Tibial artery (tissue), 4 donors: ENCODE data around the gene SPTBN5.

ENCODE experiments used
- DNase-seq, 2 donors: peaks; one replicate each; pipeline ENCODE4 v3.0.0-alpha.2; 2019
- H3K27ac ChIP-seq, 2 donors: fragments of 200-600 bp; sonication (generic) in 1 of 2; 1 replicate in 1 of 2; 2 replicates in 1 of 2; pipeline ENCODE4 v1.5.1; 2018 to 2019; ENCODE audit warnings: mild to moderate bottlenecking in 1 of 2
- H3K27me3 ChIP-seq, 2 donors: fragments of 200-600 bp; sonication (generic) in 1 of 2; one replicate each; pipeline versions ENCODE4 v1.5.1 to v1.6.0; 2016 to 2019
- H3K36me3 ChIP-seq, 3 donors: fragments of 200-600 bp; sonication (generic) in 2 of 3; one replicate each; pipeline ENCODE4 v1.5.1; 2016 to 2019; ENCODE audit warnings: mild to moderate bottlenecking in 2 of 3
- H3K4me1 ChIP-seq, 4 donors: fragments of 200-600 bp; sonication (generic) in 2 of 4; 1 replicate in 3 of 4; 2 replicates in 1 of 4; pipeline ENCODE4 v1.5.1; 2016 to 2019
- H3K4me3 ChIP-seq, 2 donors: fragments of 200-600 bp; sonication (generic) in 1 of 2; 1 replicate in 1 of 2; 2 replicates in 1 of 2; pipeline ENCODE4 v1.5.1; 2018 to 2019; ENCODE audit warnings: mild to moderate bottlenecking in 2 of 2
- H3K9me3 ChIP-seq, 3 donors: fragments of 200-600 bp; sonication (generic) in 1 of 3; one replicate each; pipeline ENCODE4 v1.5.1; 2016 to 2019
- CTCF ChIP-seq, 2 experiments: fragments of 200-600 bp in 1 of 2; fragments of 450-650 bp in 1 of 2; IDR thresholded peaks; one replicate each; pipeline ENCODE4 v1.5.1; 2017 to 2019; ENCODE audit warnings: antibody characterized with exemption in 2 of 2, mild to moderate bottlenecking in 1 of 2, moderate library complexity in 1 of 2
- intact Hi-C: fragments of 100-400 bp; cut with DNase I; formaldehyde crosslinking; loops from one replicate; pipeline ENCODE4 v1.15.0; 2023; ENCODE audit warnings: low total_unique reads

SPTBN5 gene

GRCh38 chr15:41896566-41896965 lies 2.7 kb upstream of the SPTBN5 start:
- no peaks in the 10 kb centered on the region for H3K9me3 ChIP-seq
- no peak overlapping the region for H3K27ac ChIP-seq
- TF ChIP-seq CTCF (IDR thresholded peaks at IDR 0.05): no peak
- DNase-seq: no peak
- H3K4me1 ChIP-seq: peaks cover 6 to 26% (median 16%) of the 10 kb centered on the region in 4 donors
- peaks cover 16 to 53% (median 18%) of the 10 kb centered on the region in 3 donors for H3K36me3 ChIP-seq
- intact Hi-C loops: no loop called here
- no peak overlapping the region for H3K4me3 ChIP-seq
- no peaks in the 10 kb centered on the region for H3K27me3 ChIP-seq

- no peaks in the 10 kb centered on the region for H3K27me3 ChIP-seq
- peaks cover 15 to 47% (median 16%) of the 10 kb centered on the region in 3 donors for H3K36me3 ChIP-seq
- DNase-seq: no peak
- H3K9me3 ChIP-seq: no peaks in the 10 kb centered on the region
- intact Hi-C loops: no loop called here
- H3K4me3 ChIP-seq: no peak overlapping the region
- peaks cover 6 to 26% (median 16%) of the 10 kb centered on the region in 4 donors for H3K4me1 ChIP-seq
- TF ChIP-seq CTCF (IDR thresholded peaks at IDR 0.05): no peak
- H3K27ac ChIP-seq: no peak overlapping the region
Measured at GRCh38 chr15:41895957-41896356, 2.1 kb upstream of the SPTBN5 start.

GRCh38 chr15:41895491-41895890 lies 1.6 kb upstream of the SPTBN5 start:
- DNase-seq: no peak
- Histone ChIP-seq H3K36me3 (peaks cover 11 to 42% (median 11%) of the 10 kb centered on the region in 3 donors), H3K27me3 (no peaks in the 10 kb centered on the region), H3K4me3 (no peak overlapping the region), H3K9me3 (no peaks in the 10 kb centered on the region), H3K4me1 (peaks cover 6 to 26% (median 16%) of the 10 kb centered on the region in 4 donors), H3K27ac (peak overlapping the region in 1 of 2 donors; percentile 66)
- intact Hi-C loops: no loop called here
- TF ChIP-seq CTCF (IDR thresholded peaks at IDR 0.05): no peak

- DNase-seq: peak; percentile 79 to 83
- Histone ChIP-seq H3K27ac (peak overlapping the region; percentile 51 to 66), H3K9me3 (no peaks in the 10 kb centered on the region), H3K27me3 (no peaks in the 10 kb centered on the region), H3K4me3 (peak overlapping the region; percentile 20 to 41), H3K4me1 (peaks cover 6 to 26% (median 16%) of the 10 kb centered on the region in 4 donors), H3K36me3 (peaks cover 6 to 37% (median 9%) of the 10 kb centered on the region in 3 donors)
- intact Hi-C loops: no loop called here
- TF ChIP-seq CTCF (IDR thresholded peaks at IDR 0.05): peak in 1 of 2 experiments; percentile 12
Measured at GRCh38 chr15:41894791-41895463, 1.1 kb upstream of the SPTBN5 start.

GRCh38 chr15:41894251-41894790 lies 468 bp upstream of the SPTBN5 start:
- Histone ChIP-seq H3K27ac (peak overlapping the region; percentile 51 to 66), H3K9me3 (no peaks in the 10 kb centered on the region), H3K36me3 (peaks cover 0 to 31% (median 9%) of the 10 kb centered on the region in 3 donors), H3K4me3 (peak overlapping the region; percentile 20 to 41), H3K27me3 (no peaks in the 10 kb centered on the region), H3K4me1 (peaks cover 6 to 26% (median 16%) of the 10 kb centered on the region in 4 donors)
- intact Hi-C loops: no loop called here
- TF ChIP-seq CTCF (IDR thresholded peaks at IDR 0.05): no peak
- no peak for DNase-seq
